ENCODE results near the gene GLIPR1.
"Not testable (repeated sequence)": the region's sequence is repeated elsewhere in the genome, so short reads cannot be mapped to it uniquely, and the experiment has no call there.

GLIPR1 gene

GRCh38 chr12:75443709-75444108 lies 36.8 kb upstream of the GLIPR1 start:
- no peak overlapping the region for H3K4me3 ChIP-seq (ENCODE audit: low read depth, low read length)
- no peak for DNase-seq (ENCODE audit: low read depth)
- TF ChIP-seq CTCF (IDR thresholded peaks at IDR 0.05; ENCODE audit: low read depth, low read length, missing control alignments), result no peak

- H3K4me3 ChIP-seq (ENCODE audit: low read depth, low read length), result no peak overlapping the region
- DNase-seq (ENCODE audit: low read depth), result no peak
- TF ChIP-seq CTCF (IDR thresholded peaks at IDR 0.05; ENCODE audit: low read depth, low read length, missing control alignments), result no peak
Observed at GRCh38 chr12:75444429-75445136, 36.0 kb upstream of the GLIPR1 start.

- not testable (repeated sequence) for DNase-seq (ENCODE audit: low read depth); H3K4me3 ChIP-seq (ENCODE audit: low read depth, low read length)
Observed at GRCh38 chr12:75445137-75445507, 35.4 kb upstream of the GLIPR1 start.

GRCh38 chr12:75446857-75447256 lies 33.7 kb upstream of the GLIPR1 start:
- no peak for TF ChIP-seq CTCF (IDR thresholded peaks at IDR 0.05; ENCODE audit: low read depth, low read length, missing control alignments)
- no peak for DNase-seq (ENCODE audit: low read depth)
- H3K4me3 ChIP-seq (ENCODE audit: low read depth, low read length), result no peak overlapping the region

- H3K4me3 ChIP-seq (ENCODE audit: low read depth, low read length), result no peak overlapping the region
- no peak for TF ChIP-seq CTCF (IDR thresholded peaks at IDR 0.05; ENCODE audit: low read depth, low read length, missing control alignments)
- DNase-seq (ENCODE audit: low read depth), result no peak
Observed at GRCh38 chr12:75447691-75448393, 32.7 kb upstream of the GLIPR1 start.

GRCh38 chr12:75452675-75453330 lies 27.8 kb upstream of the GLIPR1 start:
- no peak for DNase-seq (ENCODE audit: low read depth)
- no peak overlapping the region for H3K4me3 ChIP-seq (ENCODE audit: low read depth, low read length)
- no peak for TF ChIP-seq CTCF (IDR thresholded peaks at IDR 0.05; ENCODE audit: low read depth, low read length, missing control alignments)

GRCh38 chr12:75455839-75456238 lies 24.7 kb upstream of the GLIPR1 start:
- TF ChIP-seq CTCF (IDR thresholded peaks at IDR 0.05; ENCODE audit: low read depth, low read length, missing control alignments), result no peak

More at GRCh38 chr12:75455839-75456238, 24.7 kb upstream of the GLIPR1 start:
- H3K4me3 ChIP-seq (ENCODE audit: low read depth, low read length), result no peak overlapping the region
- no peak for DNase-seq (ENCODE audit: low read depth)

Measured in GM12864 (cell line).